ENCODE data around the gene NTN4. TPM values are rescaled to one million over a fixed set of nuclear protein-coding genes. Genes with fewer than 3 reads are reported as not detected.

NTN4 gene
- total and polyA plus RNA-seq, 2 donors, result 12.8 to 20.9 TPM

DNA sequence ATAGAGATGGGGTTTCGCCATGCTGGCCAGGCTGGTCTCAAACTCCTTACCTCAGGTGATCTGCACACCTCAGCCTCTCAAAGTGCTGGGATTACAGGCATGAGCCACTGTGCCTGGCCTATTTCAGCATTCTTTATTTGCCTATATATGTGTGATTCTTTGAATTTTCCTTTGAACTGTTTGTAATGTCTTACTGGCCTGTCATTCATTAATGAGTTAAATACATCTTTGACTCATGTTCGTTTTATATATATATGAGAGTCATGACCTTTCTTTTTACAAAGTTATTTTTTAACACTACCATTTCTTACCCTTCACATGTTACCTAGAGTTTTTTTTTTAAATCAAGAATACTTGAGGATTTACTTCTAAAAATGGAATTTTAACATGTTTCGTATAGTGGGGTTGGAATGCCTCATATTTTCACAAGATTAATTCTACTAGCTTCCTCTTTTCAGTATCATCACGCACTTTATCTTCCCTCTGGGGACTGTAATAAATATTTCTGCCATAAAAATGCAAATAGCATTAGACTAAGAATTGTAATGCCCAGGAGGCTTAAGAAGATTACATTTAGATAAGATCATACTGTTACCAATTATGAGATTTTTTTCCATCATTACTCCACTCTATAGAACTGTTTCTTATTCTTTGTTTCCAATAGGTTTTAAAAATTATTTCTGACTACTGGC is 66.7 kb downstream of the NTN4 start:
- Histone ChIP-seq H3K4me3 (ENCODE audit: low read depth, low read length) (no peak overlapping the region), H3K4me1 (ENCODE audit: insufficient read depth) (no peaks in the 10 kb centered on the region), H3K27ac (ENCODE audit: low read depth) (no peak overlapping the region), H3K36me3 (ENCODE audit: insufficient read depth) (no peaks in the 10 kb centered on the region)
- no peak for DNase-seq (ENCODE audit: extremely low spot score)
- WGBS, result 53% methylated on average over 4 of the region's 4 CpGs

DNA sequence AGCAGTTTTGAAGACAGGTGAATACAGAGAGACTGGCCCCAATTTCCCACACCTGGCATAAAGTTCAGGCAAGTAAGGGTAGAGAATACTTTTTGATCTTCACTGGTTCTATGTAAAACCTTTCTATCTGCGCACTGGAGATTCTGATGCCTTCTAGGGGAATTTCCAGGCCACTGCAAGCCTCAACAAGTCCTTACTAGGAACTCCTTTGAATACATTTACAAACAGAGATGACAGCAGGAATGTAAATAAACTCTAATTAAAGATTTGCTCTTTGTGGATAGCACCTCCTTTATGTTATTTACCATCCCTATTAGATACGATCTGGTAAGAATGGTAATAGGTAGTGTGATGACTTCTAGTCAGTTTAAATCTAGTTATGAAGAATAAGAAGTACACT is 69.2 kb downstream of the NTN4 start:
- H3K27ac ChIP-seq (ENCODE audit: low read depth), result no peak overlapping the region
- 86% methylated on average over 2 of the region's 2 CpGs for WGBS
- no peaks in the 10 kb centered on the region for H3K36me3 ChIP-seq (ENCODE audit: insufficient read depth)
- no peak for DNase-seq (ENCODE audit: extremely low spot score)
- no peaks in the 10 kb centered on the region for H3K4me1 ChIP-seq (ENCODE audit: insufficient read depth)
- no peak overlapping the region for H3K4me3 ChIP-seq (ENCODE audit: low read depth, low read length)

DNA sequence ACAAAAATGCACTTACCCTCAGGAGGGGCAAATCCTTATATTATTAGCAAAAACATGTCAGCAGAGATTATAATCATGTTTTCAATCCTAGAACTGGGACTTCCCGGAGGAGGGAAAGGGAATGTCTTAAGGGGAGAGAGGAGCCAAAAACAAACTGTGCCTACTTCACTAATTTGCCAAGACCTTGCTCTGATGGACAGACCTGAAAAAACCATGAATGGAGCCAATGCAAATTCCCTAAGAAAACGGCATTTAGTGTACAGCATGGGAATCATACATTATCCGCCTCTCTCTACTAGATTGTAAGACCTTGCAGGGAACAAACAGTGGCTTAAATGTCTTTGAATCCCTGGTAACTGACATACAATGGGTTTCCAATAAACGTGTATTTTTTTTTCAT is 70.4 kb downstream of the NTN4 start:
- no peak for DNase-seq (ENCODE audit: extremely low spot score)
- Histone ChIP-seq H3K4me1 (ENCODE audit: insufficient read depth) (no peaks in the 10 kb centered on the region), H3K27ac (ENCODE audit: low read depth) (no peak overlapping the region), H3K36me3 (ENCODE audit: insufficient read depth) (no peaks in the 10 kb centered on the region), H3K4me3 (ENCODE audit: low read depth, low read length) (no peak overlapping the region)
- WGBS, result 88% methylated on average over 4 of the region's 4 CpGs

DNA sequence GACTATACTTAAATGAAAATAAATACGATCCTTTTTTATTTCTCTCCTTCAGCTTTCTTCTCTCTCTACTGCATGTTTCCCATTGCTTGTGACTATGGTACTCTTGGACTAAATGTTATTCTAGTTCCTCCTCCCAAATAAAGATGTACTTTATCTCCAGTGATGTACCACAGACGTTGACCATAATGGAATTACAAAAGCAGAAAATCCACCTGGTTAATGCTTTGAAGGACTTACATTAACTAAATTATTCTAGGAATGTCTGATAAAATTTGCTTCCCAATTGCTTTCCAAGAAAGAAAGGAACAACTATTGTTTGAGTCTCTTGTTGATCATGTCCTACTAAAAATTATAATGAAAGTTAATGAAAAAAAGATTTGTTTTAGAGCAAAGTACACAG is 71.8 kb downstream of the NTN4 start:
- no peak overlapping the region for H3K27ac ChIP-seq (ENCODE audit: low read depth)
- WGBS, result 67% methylated on average over 2 of the region's 2 CpGs
- no peak for DNase-seq (ENCODE audit: extremely low spot score)
- H3K36me3 ChIP-seq (ENCODE audit: insufficient read depth), result no peaks in the 10 kb centered on the region
- H3K4me1 ChIP-seq (ENCODE audit: insufficient read depth), result no peaks in the 10 kb centered on the region
- H3K4me3 ChIP-seq (ENCODE audit: low read depth, low read length), result no peak overlapping the region

DNA sequence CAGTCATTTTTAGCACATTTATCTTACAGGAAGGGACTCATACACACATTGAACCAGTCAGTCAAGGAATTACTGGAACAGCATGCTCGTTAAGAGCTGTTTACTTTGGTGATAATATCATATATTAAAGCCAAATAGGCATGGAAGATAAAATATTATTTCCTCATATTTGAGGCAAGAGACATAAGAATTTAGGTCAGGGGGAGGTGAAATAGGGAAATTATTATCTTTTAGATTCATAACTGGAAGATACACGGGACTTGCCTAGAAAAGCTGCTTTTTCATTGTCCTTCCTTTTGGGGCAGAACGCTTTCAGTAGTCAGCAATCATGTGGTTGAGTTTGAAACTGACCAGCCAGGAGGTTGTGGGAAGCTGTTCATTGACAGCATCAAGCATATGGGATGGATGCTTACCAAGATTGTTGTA is 72.5 kb downstream of the NTN4 start:
- DNase-seq (ENCODE audit: extremely low spot score), result no peak
- no peaks in the 10 kb centered on the region for H3K4me1 ChIP-seq (ENCODE audit: insufficient read depth)
- no peaks in the 10 kb centered on the region for H3K36me3 ChIP-seq (ENCODE audit: insufficient read depth)
- WGBS, result 69% methylated on average over 3 of the region's 3 CpGs
- no peak overlapping the region for H3K27ac ChIP-seq (ENCODE audit: low read depth)
- no peak overlapping the region for H3K4me3 ChIP-seq (ENCODE audit: low read depth, low read length)

DNA sequence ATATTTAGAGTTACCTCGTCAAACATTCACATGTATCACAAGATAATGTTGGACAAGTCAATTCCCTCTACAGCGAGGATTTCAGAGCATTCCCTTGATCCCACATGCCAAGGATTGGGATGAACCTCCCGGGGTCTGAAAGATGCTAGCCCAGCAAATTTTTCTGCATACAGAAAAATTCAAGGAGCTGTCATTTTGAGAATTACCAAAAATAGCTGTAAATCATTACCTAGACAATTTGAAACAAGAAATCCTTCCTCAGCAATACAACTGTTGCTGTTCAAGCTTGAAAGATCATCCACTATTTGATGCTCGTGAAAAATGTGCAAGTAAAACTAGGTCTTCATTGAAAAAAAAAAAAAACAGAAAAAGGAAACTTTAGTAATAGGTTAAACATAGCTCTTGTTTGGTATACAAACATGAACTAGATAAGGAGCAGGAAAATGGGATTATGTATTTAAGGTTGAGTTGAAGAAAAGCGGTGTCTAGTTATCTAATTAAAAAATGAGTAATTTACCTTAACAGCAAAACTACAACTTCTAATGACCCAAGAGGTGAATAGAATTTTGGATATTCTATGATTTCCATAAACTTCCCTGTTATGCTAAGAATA is 73.1 kb downstream of the NTN4 start:
- Histone ChIP-seq H3K4me1 (ENCODE audit: insufficient read depth) (no peaks in the 10 kb centered on the region), H3K36me3 (ENCODE audit: insufficient read depth) (no peaks in the 10 kb centered on the region), H3K4me3 (ENCODE audit: low read depth, low read length) (no peak overlapping the region), H3K27ac (ENCODE audit: low read depth) (no peak overlapping the region)
- WGBS, result 75% methylated on average over 5 of the region's 5 CpGs
- DNase-seq (ENCODE audit: extremely low spot score), result no peak

DNA sequence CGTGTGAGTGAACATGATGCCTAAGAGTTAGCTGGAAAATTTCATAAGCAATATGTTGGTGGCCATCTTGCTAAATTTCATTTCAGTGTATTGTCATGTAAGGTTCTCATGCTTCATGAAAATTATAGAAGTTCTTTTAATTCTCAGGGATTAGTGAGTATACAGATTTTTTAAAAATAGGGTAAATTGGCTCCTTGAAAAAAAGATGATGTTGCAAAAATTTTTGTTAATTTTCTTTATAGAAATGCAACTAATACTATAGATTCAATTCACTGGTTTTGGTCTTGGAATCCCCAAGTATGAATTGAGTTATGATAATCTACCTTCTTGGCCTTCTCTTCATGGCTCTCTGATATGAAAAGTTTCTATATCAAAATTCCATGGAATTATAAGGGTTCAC is 75.4 kb downstream of the NTN4 start:
- H3K4me3 ChIP-seq (ENCODE audit: low read depth, low read length), result no peak overlapping the region
- no peak overlapping the region for H3K27ac ChIP-seq (ENCODE audit: low read depth)
- H3K36me3 ChIP-seq (ENCODE audit: insufficient read depth), result no peaks in the 10 kb centered on the region
- WGBS, result 88% methylated on average over 1 of the region's 1 CpG
- no peaks in the 10 kb centered on the region for H3K4me1 ChIP-seq (ENCODE audit: insufficient read depth)
- DNase-seq (ENCODE audit: extremely low spot score), result no peak

DNA sequence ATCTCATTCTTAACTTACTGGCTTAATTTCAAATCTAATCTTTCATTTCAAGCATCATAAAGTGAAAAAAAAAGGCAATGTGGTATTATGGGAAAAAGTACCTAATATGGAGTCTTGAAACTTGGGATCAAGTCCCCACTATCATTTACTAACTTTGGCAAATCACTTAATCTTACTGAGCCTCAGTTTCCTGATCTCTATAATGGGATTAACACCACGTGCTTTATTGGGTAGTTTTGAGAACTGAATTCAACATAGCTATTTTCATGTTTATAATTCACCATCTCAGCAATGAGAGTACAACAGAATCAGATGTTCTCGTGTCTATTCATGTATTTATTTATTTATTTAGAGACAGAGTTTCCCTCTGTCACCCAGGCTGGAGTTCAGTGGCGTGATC is 78.3 kb downstream of the NTN4 start:
- DNase-seq (ENCODE audit: extremely low spot score), result no peak
- Histone ChIP-seq H3K36me3 (ENCODE audit: insufficient read depth) (peaks cover 2% of the 10 kb centered on the region), H3K27ac (ENCODE audit: low read depth) (no peak overlapping the region), H3K4me3 (ENCODE audit: low read depth, low read length) (no peak overlapping the region), H3K4me1 (ENCODE audit: insufficient read depth) (no peaks in the 10 kb centered on the region)
- WGBS, result 87% methylated on average over 3 of the region's 3 CpGs

DNA sequence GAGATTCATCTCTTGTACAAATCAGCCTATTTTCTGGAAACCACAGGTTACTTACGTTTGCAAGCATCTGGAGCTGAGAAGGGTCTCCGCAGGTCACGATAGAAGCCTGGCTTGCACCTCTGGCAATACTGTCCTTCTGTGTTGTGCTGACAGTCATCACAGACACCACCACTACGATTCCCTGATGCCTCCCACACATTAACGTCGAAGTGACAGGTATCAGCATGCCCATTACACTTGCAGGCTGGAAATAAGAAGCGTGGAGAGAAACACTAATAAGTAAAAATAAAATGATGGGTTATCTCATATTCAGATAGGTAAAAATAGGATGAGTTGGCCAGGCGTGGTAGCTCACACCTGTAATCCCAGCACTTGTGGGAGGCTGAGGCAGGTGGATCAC is 80.2 kb downstream of the NTN4 start:
- 91% methylated on average over 8 of the region's 8 CpGs for WGBS
- H3K4me1 ChIP-seq (ENCODE audit: insufficient read depth), result no peaks in the 10 kb centered on the region
- no peak overlapping the region for H3K4me3 ChIP-seq (ENCODE audit: low read depth, low read length)
- DNase-seq (ENCODE audit: extremely low spot score), result no peak
- peaks cover 3% of the 10 kb centered on the region for H3K36me3 ChIP-seq (ENCODE audit: insufficient read depth)
- no peak overlapping the region for H3K27ac ChIP-seq (ENCODE audit: low read depth)

DNA sequence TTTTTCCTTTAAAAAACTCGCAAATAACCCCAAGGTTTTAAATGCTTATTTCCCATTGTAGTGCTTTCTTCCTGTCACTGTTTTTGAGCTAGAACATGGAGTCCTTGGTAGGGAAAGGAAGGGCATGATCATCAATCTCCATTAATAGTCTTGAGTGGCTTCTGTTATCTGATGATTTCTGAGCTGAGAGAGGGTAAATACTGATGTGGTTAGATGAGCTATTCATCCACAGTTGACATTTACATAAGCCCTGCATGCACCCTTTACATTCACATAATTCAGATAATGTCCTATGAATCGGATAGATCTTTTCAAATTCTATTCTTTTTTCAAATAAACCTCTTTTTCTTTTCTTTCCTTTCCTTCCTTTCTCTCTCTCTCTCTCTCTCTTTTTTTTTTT is 81.4 kb downstream of the NTN4 start:
- WGBS, result 72% methylated on average over 2 of the region's 2 CpGs
- Histone ChIP-seq H3K27ac (ENCODE audit: low read depth) (no peak overlapping the region), H3K4me1 (ENCODE audit: insufficient read depth) (no peaks in the 10 kb centered on the region), H3K36me3 (ENCODE audit: insufficient read depth) (peaks cover 3% of the 10 kb centered on the region), H3K4me3 (ENCODE audit: low read depth, low read length) (no peak overlapping the region)
- DNase-seq (ENCODE audit: extremely low spot score), result no peak

DNA sequence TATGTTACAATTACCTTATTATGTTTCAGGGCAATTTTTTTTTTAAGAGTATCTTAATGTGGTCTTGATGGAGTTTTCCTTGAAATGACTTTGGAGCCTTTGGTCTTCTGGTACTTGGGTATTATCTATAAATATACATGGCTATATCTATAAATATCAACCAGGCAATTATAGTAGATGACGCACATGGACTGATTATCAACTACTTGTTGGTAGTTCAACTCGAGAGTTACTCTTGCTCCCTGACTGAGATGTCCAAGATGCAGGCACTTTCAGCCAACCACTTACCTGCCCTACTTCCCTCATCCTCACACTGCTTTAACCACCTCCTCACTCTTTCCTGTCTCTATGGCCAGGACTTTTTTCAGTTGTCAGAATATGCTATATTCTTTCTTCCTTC is 85.4 kb downstream of the NTN4 start:
- Histone ChIP-seq H3K36me3 (ENCODE audit: insufficient read depth) (peaks cover 3% of the 10 kb centered on the region), H3K4me1 (ENCODE audit: insufficient read depth) (no peaks in the 10 kb centered on the region), H3K4me3 (ENCODE audit: low read depth, low read length) (no peak overlapping the region), H3K27ac (ENCODE audit: low read depth) (no peak overlapping the region)
- no peak for DNase-seq (ENCODE audit: extremely low spot score)
- WGBS, result 79% methylated on average over 2 of the region's 2 CpGs

DNA sequence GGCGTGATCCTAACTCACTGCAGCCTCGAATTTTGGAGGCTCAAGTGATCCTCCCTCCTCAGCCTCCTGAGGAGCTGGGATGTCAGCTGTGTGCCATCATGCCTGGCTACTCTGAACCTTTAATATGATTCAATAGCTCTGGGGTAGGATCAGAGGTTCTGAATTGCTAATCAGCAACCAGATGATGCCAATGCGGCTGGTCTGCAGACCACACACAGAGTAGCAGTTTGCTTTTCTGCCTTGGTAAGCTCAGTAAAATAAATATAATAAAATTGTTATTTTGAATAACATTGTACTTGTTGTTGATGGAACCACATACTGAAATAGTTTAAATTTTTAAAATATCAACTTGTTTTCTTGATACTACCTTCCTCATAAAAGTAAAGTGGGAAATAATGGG is 86.6 kb downstream of the NTN4 start:
- no peak for DNase-seq (ENCODE audit: extremely low spot score)
- Histone ChIP-seq H3K4me1 (ENCODE audit: insufficient read depth) (peaks cover 1% of the 10 kb centered on the region), H3K36me3 (ENCODE audit: insufficient read depth) (peaks cover 3% of the 10 kb centered on the region), H3K27ac (ENCODE audit: low read depth) (no peak overlapping the region), H3K4me3 (ENCODE audit: low read depth, low read length) (no peak overlapping the region)
- WGBS, result 83% methylated on average over 3 of the region's 3 CpGs

DNA sequence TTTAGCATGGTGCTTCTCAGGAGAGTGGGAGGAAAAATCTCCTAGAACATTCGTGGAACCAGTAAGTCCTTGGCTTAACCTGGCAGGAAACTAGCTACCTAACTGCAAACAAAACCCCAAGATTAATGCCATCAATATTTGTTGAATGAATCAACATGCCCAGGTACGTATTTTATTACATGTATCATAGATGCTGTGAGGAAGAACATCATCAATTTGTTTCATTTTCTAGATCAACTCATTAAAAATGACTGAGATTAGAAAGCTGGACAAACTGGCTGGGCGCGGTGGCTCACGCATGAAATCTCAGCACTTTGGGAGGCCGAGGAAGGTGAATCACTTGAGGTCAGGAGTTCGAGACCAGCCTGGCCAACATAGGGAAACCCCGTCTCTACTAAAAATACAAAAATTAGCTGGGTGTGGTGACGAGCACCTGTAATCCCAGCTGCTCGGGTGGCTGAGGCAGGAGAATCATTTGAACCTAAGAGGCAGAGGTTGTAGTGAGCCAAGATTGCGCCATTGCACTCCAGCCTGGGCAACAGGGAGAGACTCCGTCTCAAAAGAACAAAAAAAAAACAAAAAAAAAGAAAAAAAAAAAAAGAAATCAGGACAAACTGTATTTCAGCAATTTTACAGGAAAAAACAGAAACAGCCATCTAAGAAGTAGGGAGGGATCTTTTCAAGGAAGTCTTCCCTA is 88.7 kb downstream of the NTN4 start:
- no peak overlapping the region for H3K27ac ChIP-seq (ENCODE audit: low read depth)
- no peak for DNase-seq (ENCODE audit: extremely low spot score)
- 80% methylated on average over 12 of the region's 12 CpGs for WGBS

DNA sequence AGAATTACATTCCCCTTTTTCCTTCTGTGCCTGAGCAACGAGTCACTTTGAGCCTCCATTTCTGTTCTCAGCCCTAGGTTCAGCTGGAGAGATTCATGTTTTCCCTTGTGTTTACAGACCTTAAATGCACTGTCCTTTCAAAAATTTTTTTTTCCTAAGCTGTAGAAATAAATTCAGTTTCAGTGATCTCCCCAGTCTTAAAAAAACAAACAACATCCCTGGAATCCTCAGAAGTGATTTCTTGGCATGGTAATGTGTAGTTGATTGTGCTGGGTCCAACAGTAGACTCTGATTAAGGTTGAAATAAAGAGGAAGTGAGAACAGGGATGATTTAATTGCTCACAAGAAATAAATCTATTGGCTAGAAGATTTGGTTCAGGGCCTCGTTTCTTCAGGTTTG is 89.3 kb downstream of the NTN4 start:
- WGBS, result 57% methylated on average over 2 of the region's 2 CpGs
- no peak overlapping the region for H3K27ac ChIP-seq (ENCODE audit: low read depth)
- H3K36me3 ChIP-seq (ENCODE audit: insufficient read depth), result no peaks in the 10 kb centered on the region
- DNase-seq (ENCODE audit: extremely low spot score), result no peak
- peaks cover 1% of the 10 kb centered on the region for H3K4me1 ChIP-seq (ENCODE audit: insufficient read depth)
- no peak overlapping the region for H3K4me3 ChIP-seq (ENCODE audit: low read depth, low read length)

More for the DNA sequence above, 88.7 kb downstream of the NTN4 start:
- Histone ChIP-seq H3K36me3 (ENCODE audit: insufficient read depth) (no peaks in the 10 kb centered on the region), H3K4me1 (ENCODE audit: insufficient read depth) (peaks cover 1% of the 10 kb centered on the region), H3K4me3 (ENCODE audit: low read depth, low read length) (no peak overlapping the region)
